Measurements from ENCODE around the gene HIPK2. TPM values are rescaled to one million over a fixed set of nuclear protein-coding genes. Genes with fewer than 3 reads are reported as not detected.

HIPK2 gene
- total RNA-seq, 1 donor from 2014 or later = 44.0 TPM

- H3K36me3 ChIP-seq (ENCODE audit: control insufficient read depth, insufficient read depth, low read length) = peaks cover 13% of the 10 kb centered on the region
Observed at GRCh38 chr7:139710036-139710435, 67.8 kb downstream of the HIPK2 start.

GRCh38 chr7:139709485-139709884 lies 68.3 kb downstream of the HIPK2 start:
- TF ChIP-seq CTCF (IDR thresholded peaks at IDR 0.05; ENCODE audit: insufficient read depth, low read length, poor library complexity, severe bottlenecking) = no peak
- peaks cover 13% of the 10 kb centered on the region for H3K36me3 ChIP-seq (ENCODE audit: control insufficient read depth, insufficient read depth, low read length)
- H3K4me3 ChIP-seq (ENCODE audit: low read depth, low read length) = no peak overlapping the region
- H3K27me3 ChIP-seq (ENCODE audit: control insufficient read depth, insufficient read depth, low read length) = no peaks in the 10 kb centered on the region
- no peak for DNase-seq (ENCODE audit: low read depth)

More at GRCh38 chr7:139710036-139710435, 67.8 kb downstream of the HIPK2 start:
- no peak for DNase-seq (ENCODE audit: low read depth)
- no peak overlapping the region for H3K4me3 ChIP-seq (ENCODE audit: low read depth, low read length)
- no peaks in the 10 kb centered on the region for H3K27me3 ChIP-seq (ENCODE audit: control insufficient read depth, insufficient read depth, low read length)
- no peak for TF ChIP-seq CTCF (IDR thresholded peaks at IDR 0.05; ENCODE audit: insufficient read depth, low read length, poor library complexity, severe bottlenecking)

GRCh38 chr7:139708541-139708940 lies 69.3 kb downstream of the HIPK2 start:
- DNase-seq (ENCODE audit: low read depth) = no peak
- TF ChIP-seq CTCF (IDR thresholded peaks at IDR 0.05; ENCODE audit: insufficient read depth, low read length, poor library complexity, severe bottlenecking) = no peak
- Histone ChIP-seq H3K27me3 (ENCODE audit: control insufficient read depth, insufficient read depth, low read length) (no peaks in the 10 kb centered on the region), H3K4me3 (ENCODE audit: low read depth, low read length) (no peak overlapping the region), H3K36me3 (ENCODE audit: control insufficient read depth, insufficient read depth, low read length) (peaks cover 9% of the 10 kb centered on the region)

GRCh38 chr7:139706837-139707236 lies 71.0 kb downstream of the HIPK2 start:
- TF ChIP-seq CTCF (IDR thresholded peaks at IDR 0.05; ENCODE audit: insufficient read depth, low read length, poor library complexity, severe bottlenecking) = no peak

GRCh38 chr7:139704308-139704879 lies 73.4 kb downstream of the HIPK2 start:
- peaks cover 16% of the 10 kb centered on the region for H3K36me3 ChIP-seq (ENCODE audit: control insufficient read depth, insufficient read depth, low read length)
- H3K27me3 ChIP-seq (ENCODE audit: control insufficient read depth, insufficient read depth, low read length) = no peaks in the 10 kb centered on the region
- no peak for TF ChIP-seq CTCF (IDR thresholded peaks at IDR 0.05; ENCODE audit: insufficient read depth, low read length, poor library complexity, severe bottlenecking)
- DNase-seq (ENCODE audit: low read depth) = no peak
- no peak overlapping the region for H3K4me3 ChIP-seq (ENCODE audit: low read depth, low read length)

More at GRCh38 chr7:139706837-139707236, 71.0 kb downstream of the HIPK2 start:
- peaks cover 10% of the 10 kb centered on the region for H3K36me3 ChIP-seq (ENCODE audit: control insufficient read depth, insufficient read depth, low read length)
- no peaks in the 10 kb centered on the region for H3K27me3 ChIP-seq (ENCODE audit: control insufficient read depth, insufficient read depth, low read length)
- DNase-seq (ENCODE audit: low read depth) = no peak
- no peak overlapping the region for H3K4me3 ChIP-seq (ENCODE audit: low read depth, low read length)

All from kidney epithelial cell (primary cell).